ENCODE measurements around the gene FLCN.

The FLCN gene

DNA sequence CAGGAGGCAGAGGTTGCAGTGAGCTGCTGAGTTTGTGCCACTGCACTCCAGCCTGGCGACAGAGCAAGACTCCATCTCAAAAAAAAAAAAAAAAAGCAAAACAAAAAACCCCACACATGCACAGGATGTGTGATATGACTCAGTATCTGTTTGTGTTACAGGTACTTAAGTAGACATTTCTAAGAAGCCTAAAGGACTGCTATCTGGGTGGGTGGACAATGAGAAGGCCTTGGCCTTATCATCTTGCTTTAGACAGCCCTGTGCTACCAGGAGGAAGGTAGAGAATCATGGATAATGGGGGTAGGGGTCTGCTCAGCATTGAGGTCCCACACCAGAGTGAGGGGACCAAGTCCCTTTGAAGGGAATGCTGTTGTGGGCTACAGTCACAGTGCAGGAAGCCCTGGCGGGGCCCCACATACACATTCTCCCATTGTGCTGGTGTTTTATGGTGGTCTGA is 57.6 kb downstream of the FLCN start:
- Histone ChIP-seq H3K4me3 (ENCODE audit: insufficient read depth, low read depth, low read length, poor library complexity, severe bottlenecking) (no peak overlapping the region), H3K9me3 (ENCODE audit: control insufficient read depth, low read length) (no peaks in the 10 kb centered on the region), H3K27ac (ENCODE audit: insufficient read depth, low read length, poor library complexity, severe bottlenecking) (peak overlapping the region; percentile 78), H3K4me1 (ENCODE audit: control insufficient read depth, insufficient read depth, low read length, poor library complexity, severe bottlenecking) (peaks cover 87% of the 10 kb centered on the region), H3K36me3 (ENCODE audit: control insufficient read depth, insufficient read depth, low read length) (peaks cover 9% of the 10 kb centered on the region), H3K27me3 (replicated peaks; ENCODE audit: control insufficient read depth, insufficient read depth, low read length, poor library complexity, severe bottlenecking) (no peaks in the 10 kb centered on the region)
- DNase-seq = no peak

DNA sequence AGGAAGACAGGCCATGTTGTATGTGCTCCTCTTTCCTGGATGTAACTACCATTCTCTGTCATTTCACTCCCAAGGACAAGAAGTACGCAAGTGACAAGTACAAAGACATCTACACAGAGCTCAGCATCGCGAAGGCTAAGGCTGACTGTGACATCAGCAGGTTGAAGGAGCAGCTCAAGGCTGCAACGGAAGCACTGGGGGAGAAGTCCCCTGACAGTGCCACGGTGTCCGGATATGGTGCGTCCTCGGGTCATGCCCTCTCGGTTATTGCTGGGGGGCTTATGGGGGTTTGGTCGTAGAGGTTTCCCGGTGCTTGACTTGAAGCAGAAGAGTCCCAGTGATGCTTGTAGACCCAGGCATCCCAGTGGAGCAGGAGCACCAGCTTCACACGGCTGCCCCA is 59.8 kb downstream of the FLCN start:
- H3K4me3 ChIP-seq (ENCODE audit: insufficient read depth, low read depth, low read length, poor library complexity, severe bottlenecking) = no peak overlapping the region
- H3K27me3 ChIP-seq (replicated peaks; ENCODE audit: control insufficient read depth, insufficient read depth, low read length, poor library complexity, severe bottlenecking) = no peaks in the 10 kb centered on the region
- peak overlapping the region; percentile 78 for H3K27ac ChIP-seq (ENCODE audit: insufficient read depth, low read length, poor library complexity, severe bottlenecking)
- peaks cover 17% of the 10 kb centered on the region for H3K36me3 ChIP-seq (ENCODE audit: control insufficient read depth, insufficient read depth, low read length)
- no peaks in the 10 kb centered on the region for H3K9me3 ChIP-seq (ENCODE audit: control insufficient read depth, low read length)
- DNase-seq = no peak
- peaks cover 82% of the 10 kb centered on the region for H3K4me1 ChIP-seq (ENCODE audit: control insufficient read depth, insufficient read depth, low read length, poor library complexity, severe bottlenecking)

DNA sequence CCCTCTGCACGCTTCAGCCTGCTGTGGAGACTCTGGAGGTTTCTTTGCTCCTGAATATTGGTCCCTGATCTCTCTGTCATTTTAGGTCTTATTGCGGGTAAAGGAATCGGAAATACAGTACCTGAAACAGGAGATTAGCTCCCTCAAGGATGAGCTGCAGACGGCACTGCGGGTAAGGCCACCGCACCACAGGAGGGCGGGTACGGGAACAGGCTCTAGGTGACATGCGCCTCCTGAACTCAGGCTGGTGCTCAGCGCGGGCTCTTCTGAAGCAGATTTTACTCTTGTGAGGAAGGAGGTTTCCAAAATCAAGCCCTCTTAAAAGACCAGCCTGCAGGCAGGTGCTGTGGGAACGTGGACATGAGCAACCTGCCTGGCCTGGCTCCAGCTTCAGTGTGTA is 60.6 kb downstream of the FLCN start:
- H3K4me3 ChIP-seq (ENCODE audit: insufficient read depth, low read depth, low read length, poor library complexity, severe bottlenecking) = peak overlapping the region; percentile 13
- no peaks in the 10 kb centered on the region for H3K27me3 ChIP-seq (replicated peaks; ENCODE audit: control insufficient read depth, insufficient read depth, low read length, poor library complexity, severe bottlenecking)
- H3K4me1 ChIP-seq (ENCODE audit: control insufficient read depth, insufficient read depth, low read length, poor library complexity, severe bottlenecking) = peaks cover 82% of the 10 kb centered on the region
- DNase-seq = no peak
- H3K27ac ChIP-seq (ENCODE audit: insufficient read depth, low read length, poor library complexity, severe bottlenecking) = peak overlapping the region; percentile 78
- H3K36me3 ChIP-seq (ENCODE audit: control insufficient read depth, insufficient read depth, low read length) = peaks cover 21% of the 10 kb centered on the region
- H3K9me3 ChIP-seq (ENCODE audit: control insufficient read depth, low read length) = no peaks in the 10 kb centered on the region

DNA sequence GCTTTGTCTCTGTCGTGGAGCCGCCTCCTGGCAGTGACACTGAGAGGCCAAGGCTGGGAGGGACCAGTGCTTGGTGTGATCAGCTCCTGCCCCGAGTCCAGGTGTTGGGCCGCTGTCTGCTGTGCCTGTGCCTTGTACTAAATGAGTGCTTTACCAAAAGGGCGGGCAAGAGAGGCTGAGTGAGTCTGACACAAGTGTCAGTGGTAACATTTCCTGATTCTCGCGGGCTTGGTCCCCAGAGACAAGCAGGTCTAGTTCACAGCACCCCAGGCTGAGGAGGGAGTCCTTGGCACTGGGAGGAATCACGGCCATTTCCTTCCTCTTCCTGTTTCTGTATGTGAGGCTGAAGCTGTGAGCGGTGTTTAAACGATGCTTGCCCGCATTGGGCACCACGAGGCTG is 61.1 kb downstream of the FLCN start:
- Histone ChIP-seq H3K27ac (ENCODE audit: insufficient read depth, low read length, poor library complexity, severe bottlenecking) (peak overlapping the region; percentile 78), H3K27me3 (replicated peaks; ENCODE audit: control insufficient read depth, insufficient read depth, low read length, poor library complexity, severe bottlenecking) (no peaks in the 10 kb centered on the region), H3K9me3 (ENCODE audit: control insufficient read depth, low read length) (no peaks in the 10 kb centered on the region), H3K4me3 (ENCODE audit: insufficient read depth, low read depth, low read length, poor library complexity, severe bottlenecking) (peak overlapping the region; percentile 8), H3K36me3 (ENCODE audit: control insufficient read depth, insufficient read depth, low read length) (peaks cover 21% of the 10 kb centered on the region), H3K4me1 (ENCODE audit: control insufficient read depth, insufficient read depth, low read length, poor library complexity, severe bottlenecking) (peaks cover 82% of the 10 kb centered on the region)
- DNase-seq = no peak

DNA sequence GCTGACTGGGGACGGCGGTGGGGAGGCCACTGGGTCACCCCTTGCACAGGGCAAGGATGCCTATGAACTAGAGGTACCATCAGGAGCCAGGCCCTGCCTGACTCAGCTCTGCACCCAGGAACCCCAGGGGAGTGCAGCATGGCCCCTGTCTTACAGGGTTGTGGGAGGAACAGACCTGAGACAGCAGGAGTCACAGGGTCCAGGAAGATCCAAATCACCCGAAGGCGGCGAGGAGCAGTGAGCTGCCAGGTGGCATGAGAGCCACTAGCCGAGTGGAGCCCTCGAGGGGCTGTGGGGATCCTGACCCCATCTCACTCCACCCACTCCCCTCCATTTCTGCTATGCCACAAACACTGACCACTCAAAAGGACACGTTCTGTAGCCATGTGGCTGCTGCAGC is 61.6 kb downstream of the FLCN start:
- no peak overlapping the region for H3K4me3 ChIP-seq (ENCODE audit: insufficient read depth, low read depth, low read length, poor library complexity, severe bottlenecking)
- H3K27me3 ChIP-seq (replicated peaks; ENCODE audit: control insufficient read depth, insufficient read depth, low read length, poor library complexity, severe bottlenecking) = no peaks in the 10 kb centered on the region
- H3K36me3 ChIP-seq (ENCODE audit: control insufficient read depth, insufficient read depth, low read length) = peaks cover 17% of the 10 kb centered on the region
- H3K9me3 ChIP-seq (ENCODE audit: control insufficient read depth, low read length) = no peaks in the 10 kb centered on the region
- peaks cover 82% of the 10 kb centered on the region for H3K4me1 ChIP-seq (ENCODE audit: control insufficient read depth, insufficient read depth, low read length, poor library complexity, severe bottlenecking)
- peak overlapping the region; percentile 78 for H3K27ac ChIP-seq (ENCODE audit: insufficient read depth, low read length, poor library complexity, severe bottlenecking)
- no peak for DNase-seq

DNA sequence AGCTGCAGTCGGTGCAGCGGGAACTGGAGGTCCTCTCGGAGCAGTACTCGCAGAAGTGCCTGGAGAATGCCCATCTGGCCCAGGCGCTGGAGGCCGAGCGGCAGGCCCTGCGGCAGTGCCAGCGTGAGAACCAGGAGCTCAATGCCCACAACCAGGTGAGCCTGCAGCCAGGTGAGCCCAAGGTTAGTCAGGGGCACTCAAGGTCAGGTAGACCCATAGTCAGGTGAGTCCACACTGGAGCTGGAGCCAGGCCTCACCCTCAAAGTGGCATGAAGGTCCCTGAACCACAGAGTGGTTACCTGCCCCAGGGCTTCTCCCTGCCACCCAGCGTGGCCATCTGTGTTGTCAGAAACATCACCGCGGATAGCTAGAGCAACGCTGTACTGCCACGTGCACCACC is 63.0 kb downstream of the FLCN start:
- Histone ChIP-seq H3K36me3 (ENCODE audit: control insufficient read depth, insufficient read depth, low read length) (peaks cover 17% of the 10 kb centered on the region), H3K4me3 (ENCODE audit: insufficient read depth, low read depth, low read length, poor library complexity, severe bottlenecking) (no peak overlapping the region), H3K27ac (ENCODE audit: insufficient read depth, low read length, poor library complexity, severe bottlenecking) (peak overlapping the region; percentile 33), H3K4me1 (ENCODE audit: control insufficient read depth, insufficient read depth, low read length, poor library complexity, severe bottlenecking) (peaks cover 74% of the 10 kb centered on the region), H3K9me3 (ENCODE audit: control insufficient read depth, low read length) (no peaks in the 10 kb centered on the region), H3K27me3 (replicated peaks; ENCODE audit: control insufficient read depth, insufficient read depth, low read length, poor library complexity, severe bottlenecking) (no peaks in the 10 kb centered on the region)
- DNase-seq = no peak

DNA sequence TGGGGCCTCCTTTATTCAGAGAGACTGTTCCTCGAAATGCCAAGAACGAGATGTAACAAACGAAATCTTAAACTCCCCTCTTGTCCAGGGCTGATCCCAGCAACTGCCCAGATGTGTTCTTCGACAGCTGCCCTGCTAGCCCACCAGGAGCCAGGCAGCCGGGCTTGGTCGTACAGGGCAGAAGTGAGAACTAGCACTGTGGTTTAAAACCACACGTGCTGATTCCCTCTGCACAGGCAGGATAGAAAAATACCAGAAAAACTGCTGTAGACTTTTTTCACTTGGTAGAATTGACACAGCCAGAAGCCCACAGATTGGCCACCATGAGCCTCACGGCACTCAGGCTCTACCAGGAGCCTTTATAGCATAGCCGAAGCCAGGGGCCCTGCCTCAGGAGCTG is 64.0 kb downstream of the FLCN start:
- peak overlapping the region; percentile 33 for H3K27ac ChIP-seq (ENCODE audit: insufficient read depth, low read length, poor library complexity, severe bottlenecking)
- peaks cover 64% of the 10 kb centered on the region for H3K4me1 ChIP-seq (ENCODE audit: control insufficient read depth, insufficient read depth, low read length, poor library complexity, severe bottlenecking)
- H3K36me3 ChIP-seq (ENCODE audit: control insufficient read depth, insufficient read depth, low read length) = peaks cover 21% of the 10 kb centered on the region
- no peak overlapping the region for H3K4me3 ChIP-seq (ENCODE audit: insufficient read depth, low read depth, low read length, poor library complexity, severe bottlenecking)
- no peaks in the 10 kb centered on the region for H3K9me3 ChIP-seq (ENCODE audit: control insufficient read depth, low read length)
- no peak for DNase-seq
- H3K27me3 ChIP-seq (replicated peaks; ENCODE audit: control insufficient read depth, insufficient read depth, low read length, poor library complexity, severe bottlenecking) = no peaks in the 10 kb centered on the region

DNA sequence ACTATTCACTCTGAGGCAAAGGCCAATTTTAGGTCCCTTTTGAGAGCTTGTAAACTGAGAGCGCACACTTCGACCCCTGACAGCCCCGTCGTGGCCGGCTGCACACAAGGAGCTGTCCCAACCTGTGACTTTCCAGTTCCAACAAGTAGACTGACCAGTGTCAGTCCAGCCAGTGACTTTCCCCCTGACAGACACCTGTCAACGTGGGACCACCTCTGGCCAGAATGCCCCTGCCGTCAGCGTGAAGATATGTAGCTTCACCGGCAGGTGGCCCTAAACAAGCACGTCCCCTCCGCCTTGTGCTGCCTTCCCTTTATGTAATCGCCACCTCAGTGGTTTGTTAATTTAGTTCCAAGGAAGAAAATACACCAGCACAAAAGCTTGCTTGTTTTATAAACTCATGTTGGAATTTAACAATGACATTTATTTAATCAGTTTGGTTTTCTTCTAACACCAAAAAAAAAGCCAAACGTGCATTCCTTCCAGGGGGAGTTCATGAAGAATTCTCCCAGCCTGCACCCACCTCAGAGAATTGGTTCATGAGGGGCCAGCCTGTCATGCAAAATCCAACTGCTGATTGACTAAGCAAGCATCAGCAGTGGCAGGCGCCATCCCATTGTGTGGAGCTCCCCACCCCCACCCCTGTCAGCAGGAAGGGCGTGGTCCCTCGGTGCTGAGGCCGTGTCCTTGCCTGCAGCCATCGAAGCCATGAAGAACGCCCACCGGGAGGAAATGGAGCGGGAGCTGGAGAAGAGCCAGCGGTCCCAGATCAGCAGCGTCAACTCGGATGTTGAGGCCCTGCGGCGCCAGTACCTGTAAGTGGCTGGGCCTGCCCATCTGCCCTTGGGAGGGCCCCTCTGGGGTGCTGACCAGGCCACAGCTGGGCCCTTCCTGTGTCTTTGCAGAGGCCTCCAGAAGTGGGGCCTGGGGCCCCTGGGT is 64.7 kb downstream of the FLCN start:
- H3K9me3 ChIP-seq (ENCODE audit: control insufficient read depth, low read length) = no peaks in the 10 kb centered on the region
- peaks cover 24% of the 10 kb centered on the region for H3K36me3 ChIP-seq (ENCODE audit: control insufficient read depth, insufficient read depth, low read length)
- H3K4me1 ChIP-seq (ENCODE audit: control insufficient read depth, insufficient read depth, low read length, poor library complexity, severe bottlenecking) = peaks cover 58% of the 10 kb centered on the region
- DNase-seq = no peak
- H3K27me3 ChIP-seq (replicated peaks; ENCODE audit: control insufficient read depth, insufficient read depth, low read length, poor library complexity, severe bottlenecking) = no peaks in the 10 kb centered on the region
- H3K4me3 ChIP-seq (ENCODE audit: insufficient read depth, low read depth, low read length, poor library complexity, severe bottlenecking) = no peak overlapping the region
- H3K27ac ChIP-seq (ENCODE audit: insufficient read depth, low read length, poor library complexity, severe bottlenecking) = peak overlapping the region; percentile 19

DNA sequence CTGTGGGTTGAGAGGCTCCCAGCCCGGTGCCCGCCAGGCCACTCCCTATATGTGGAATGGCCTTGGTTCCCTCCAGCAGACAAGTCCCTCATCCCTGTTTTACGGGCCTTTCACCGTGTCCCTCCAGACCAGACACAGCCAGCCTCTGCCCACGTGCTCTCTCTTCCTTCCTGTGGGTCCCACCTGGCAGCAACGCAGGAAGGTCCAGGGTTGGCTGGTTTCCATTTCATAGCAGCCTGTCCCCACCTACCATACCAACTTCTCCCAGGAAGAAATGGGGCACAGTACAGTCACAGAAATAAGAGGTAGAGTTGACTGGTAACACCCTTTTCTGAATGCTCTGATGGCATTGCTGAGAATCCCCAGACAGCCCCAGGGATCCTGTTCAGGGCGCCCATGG is 65.8 kb downstream of the FLCN start:
- DNase-seq = no peak
- Histone ChIP-seq H3K4me1 (ENCODE audit: control insufficient read depth, insufficient read depth, low read length, poor library complexity, severe bottlenecking) (peaks cover 49% of the 10 kb centered on the region), H3K36me3 (ENCODE audit: control insufficient read depth, insufficient read depth, low read length) (peaks cover 31% of the 10 kb centered on the region), H3K27ac (ENCODE audit: insufficient read depth, low read length, poor library complexity, severe bottlenecking) (peak overlapping the region; percentile 35), H3K27me3 (replicated peaks; ENCODE audit: control insufficient read depth, insufficient read depth, low read length, poor library complexity, severe bottlenecking) (no peaks in the 10 kb centered on the region), H3K4me3 (ENCODE audit: insufficient read depth, low read depth, low read length, poor library complexity, severe bottlenecking) (no peak overlapping the region), H3K9me3 (ENCODE audit: control insufficient read depth, low read length) (no peaks in the 10 kb centered on the region)

DNA sequence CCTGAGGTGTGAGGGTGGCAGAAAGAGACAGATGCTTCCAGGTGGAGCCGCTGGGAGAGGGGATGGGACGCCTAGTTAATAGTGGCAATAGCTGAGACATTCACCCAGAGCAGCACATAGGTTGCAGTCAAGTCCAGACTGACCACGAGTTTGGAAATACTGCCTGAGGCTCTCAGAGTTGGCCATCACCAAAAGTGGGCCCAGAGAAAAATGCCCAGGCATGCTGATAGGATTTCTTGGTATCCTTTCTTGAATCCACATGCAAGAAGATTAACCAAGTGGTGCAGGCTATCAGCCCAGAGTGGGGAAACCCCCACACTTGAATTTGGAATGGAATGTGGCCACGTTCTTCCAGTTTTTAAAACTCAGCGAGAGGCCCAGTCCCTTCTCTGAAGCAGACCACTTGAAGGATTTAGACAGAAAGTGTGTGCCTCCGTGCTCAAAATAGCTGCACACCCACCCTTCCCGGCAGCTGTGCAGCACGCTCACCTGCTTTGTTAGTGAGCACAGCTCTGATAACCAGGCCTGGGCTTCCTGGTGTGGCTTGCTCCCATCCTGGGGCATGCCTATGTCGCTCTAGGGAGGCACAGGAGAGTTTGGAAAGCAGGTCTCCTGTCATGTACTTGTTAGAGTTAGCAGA is 66.5 kb downstream of the FLCN start:
- Histone ChIP-seq H3K36me3 (ENCODE audit: control insufficient read depth, insufficient read depth, low read length) (peaks cover 38% of the 10 kb centered on the region), H3K9me3 (ENCODE audit: control insufficient read depth, low read length) (no peaks in the 10 kb centered on the region), H3K27me3 (replicated peaks; ENCODE audit: control insufficient read depth, insufficient read depth, low read length, poor library complexity, severe bottlenecking) (no peaks in the 10 kb centered on the region), H3K27ac (ENCODE audit: insufficient read depth, low read length, poor library complexity, severe bottlenecking) (peak overlapping the region; percentile 35), H3K4me3 (ENCODE audit: insufficient read depth, low read depth, low read length, poor library complexity, severe bottlenecking) (no peak overlapping the region), H3K4me1 (ENCODE audit: control insufficient read depth, insufficient read depth, low read length, poor library complexity, severe bottlenecking) (peaks cover 42% of the 10 kb centered on the region)
- DNase-seq = no peak
